ENCODE measurements around the gene LDHB.
A peak's percentile ranks its signal among the peaks of the same experiment; 100 is the strongest.

LDHB gene

DNA sequence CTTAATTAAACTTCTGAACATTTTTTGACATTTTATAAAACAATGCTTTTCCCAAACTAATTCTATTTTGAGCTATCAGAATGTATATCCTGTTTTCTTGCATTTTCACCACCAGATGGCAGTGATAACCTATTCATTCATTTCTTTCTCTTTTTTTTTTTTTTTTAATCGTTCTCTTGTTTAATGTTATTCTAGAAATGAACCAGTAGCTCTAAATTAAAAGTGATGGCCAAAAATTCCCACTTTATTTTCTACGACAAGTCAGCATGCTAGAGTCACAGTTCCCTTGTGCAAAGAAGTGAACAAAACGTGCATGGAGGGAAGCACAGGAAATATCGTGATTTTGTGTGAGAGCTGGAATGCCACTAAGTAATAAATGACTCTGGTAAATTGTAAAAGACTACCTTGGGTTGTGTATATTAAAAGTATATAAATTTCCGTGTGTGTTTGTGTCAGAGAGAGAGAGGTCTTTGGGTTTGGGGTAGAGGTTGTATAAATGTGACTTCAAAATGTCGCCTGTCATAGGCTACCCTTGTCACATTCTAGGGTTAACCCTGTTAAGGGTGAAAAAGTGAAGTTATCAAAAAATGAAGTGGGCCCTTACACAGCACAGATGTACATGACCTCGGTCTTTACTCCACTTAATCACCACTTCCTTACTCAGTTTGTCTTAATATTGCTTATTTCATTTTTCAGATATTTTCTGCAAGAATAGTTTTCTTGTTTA, 40.4 kb upstream of the LDHB start:
- Histone ChIP-seq H3K27ac (ENCODE audit: low read depth, low read length, poor library complexity, severe bottlenecking) (no peak overlapping the region), H3K4me1 (ENCODE audit: insufficient read depth, low read length, severe bottlenecking) (no peaks in the 10 kb centered on the region), H3K79me2 (ENCODE audit: insufficient read depth, low read length) (no peaks in the 10 kb centered on the region), H3F3A (ENCODE audit: insufficient read depth, low read length) (no peaks in the 10 kb centered on the region), H3K27me3 (ENCODE audit: insufficient read depth, low read length) (no peaks in the 10 kb centered on the region), H3K9me3 (ENCODE audit: low read length) (no peaks in the 10 kb centered on the region), H3K36me3 (ENCODE audit: insufficient read depth, low read length) (no peaks in the 10 kb centered on the region), H3K4me3 (ENCODE audit: low read depth, low read length, poor library complexity, severe bottlenecking) (no peak overlapping the region), H3K4me2 (ENCODE audit: low read length) (no peak overlapping the region), H3K9me2 (ENCODE audit: low read depth, low read length) (no peaks in the 10 kb centered on the region), H2AFZ (ENCODE audit: low read length) (no peak overlapping the region), H4K20me1 (ENCODE audit: insufficient read depth, low read length) (no peaks in the 10 kb centered on the region), H3K9ac (ENCODE audit: low read length) (no peak overlapping the region)
- no peak for TF ChIP-seq EZH2 (IDR thresholded peaks at IDR 0.05; ENCODE audit: borderline replicate concordance, low read length)
- TF ChIP-seq, protein P1, sequence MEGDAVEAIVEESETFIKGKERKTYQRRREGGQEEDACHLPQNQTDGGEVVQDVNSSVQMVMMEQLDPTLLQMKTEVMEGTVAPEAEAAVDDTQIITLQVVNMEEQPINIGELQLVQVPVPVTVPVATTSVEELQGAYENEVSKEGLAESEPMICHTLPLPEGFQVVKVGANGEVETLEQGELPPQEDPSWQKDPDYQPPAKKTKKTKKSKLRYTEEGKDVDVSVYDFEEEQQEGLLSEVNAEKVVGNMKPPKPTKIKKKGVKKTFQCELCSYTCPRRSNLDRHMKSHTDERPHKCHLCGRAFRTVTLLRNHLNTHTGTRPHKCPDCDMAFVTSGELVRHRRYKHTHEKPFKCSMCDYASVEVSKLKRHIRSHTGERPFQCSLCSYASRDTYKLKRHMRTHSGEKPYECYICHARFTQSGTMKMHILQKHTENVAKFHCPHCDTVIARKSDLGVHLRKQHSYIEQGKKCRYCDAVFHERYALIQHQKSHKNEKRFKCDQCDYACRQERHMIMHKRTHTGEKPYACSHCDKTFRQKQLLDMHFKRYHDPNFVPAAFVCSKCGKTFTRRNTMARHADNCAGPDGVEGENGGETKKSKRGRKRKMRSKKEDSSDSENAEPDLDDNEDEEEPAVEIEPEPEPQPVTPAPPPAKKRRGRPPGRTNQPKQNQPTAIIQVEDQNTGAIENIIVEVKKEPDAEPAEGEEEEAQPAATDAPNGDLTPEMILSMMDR (IDR thresholded peaks at IDR 0.05; ENCODE audit: low read length): peak; percentile 68

DNA sequence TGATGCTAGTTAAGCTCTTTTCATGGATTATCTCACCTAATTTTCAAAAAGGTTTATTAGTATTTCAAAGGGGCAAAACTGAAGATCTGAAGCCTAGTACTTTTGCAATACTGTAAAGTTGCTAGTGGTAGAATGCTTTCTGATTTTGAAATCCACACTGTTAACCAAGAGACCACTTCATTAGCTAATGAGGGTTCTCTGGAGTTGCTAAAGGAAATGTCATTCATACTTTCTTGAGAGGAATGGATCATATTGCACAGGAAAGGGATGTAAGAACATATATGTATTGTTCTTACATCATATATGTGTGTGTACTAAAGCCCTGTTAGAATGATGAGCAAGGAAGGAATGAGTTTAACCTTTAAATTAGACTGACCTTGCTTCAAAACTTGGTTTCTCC, 39.0 kb upstream of the LDHB start:
- no peak overlapping the region for H3K4me2 ChIP-seq (ENCODE audit: low read length)
- H3K9me2 ChIP-seq (ENCODE audit: low read depth, low read length): no peaks in the 10 kb centered on the region
- no peaks in the 10 kb centered on the region for H3K36me3 ChIP-seq (ENCODE audit: insufficient read depth, low read length)
- no peaks in the 10 kb centered on the region for H4K20me1 ChIP-seq (ENCODE audit: insufficient read depth, low read length)
- H3K9ac ChIP-seq (ENCODE audit: low read length): no peak overlapping the region
- no peaks in the 10 kb centered on the region for H3K4me1 ChIP-seq (ENCODE audit: insufficient read depth, low read length, severe bottlenecking)
- no peak overlapping the region for H3K27ac ChIP-seq (ENCODE audit: low read depth, low read length, poor library complexity, severe bottlenecking)
- no peaks in the 10 kb centered on the region for H3F3A ChIP-seq (ENCODE audit: insufficient read depth, low read length)
- H3K79me2 ChIP-seq (ENCODE audit: insufficient read depth, low read length): no peaks in the 10 kb centered on the region
- TF ChIP-seq EZH2 (IDR thresholded peaks at IDR 0.05; ENCODE audit: borderline replicate concordance, low read length): no peak
- TF ChIP-seq, protein P1 (IDR thresholded peaks at IDR 0.05; ENCODE audit: low read length): no peak
- no peak overlapping the region for H2AFZ ChIP-seq (ENCODE audit: low read length)
- H3K9me3 ChIP-seq (ENCODE audit: low read length): no peaks in the 10 kb centered on the region
- no peak overlapping the region for H3K4me3 ChIP-seq (ENCODE audit: low read depth, low read length, poor library complexity, severe bottlenecking)
- H3K27me3 ChIP-seq (ENCODE audit: insufficient read depth, low read length): no peaks in the 10 kb centered on the region

DNA sequence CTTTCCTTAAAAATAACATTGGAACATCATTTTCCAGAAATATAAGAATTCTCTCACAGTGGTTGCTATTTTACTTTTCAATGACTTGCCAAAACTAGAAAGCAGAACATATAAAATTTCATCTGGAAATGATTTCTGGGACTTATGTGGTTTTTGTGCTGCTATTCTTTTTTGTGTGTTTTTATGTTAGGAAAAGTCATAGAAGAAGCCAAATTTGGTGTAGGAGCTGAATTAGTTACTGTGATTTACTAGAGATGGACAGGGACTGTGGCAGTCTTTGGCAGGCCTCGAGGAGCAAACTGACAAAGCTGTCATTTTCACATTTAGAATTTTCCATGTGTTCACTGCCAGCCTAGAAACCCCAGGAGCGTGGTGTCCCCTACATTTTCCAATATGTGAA, 38.3 kb upstream of the LDHB start:
- H3K9me2 ChIP-seq (ENCODE audit: low read depth, low read length): no peaks in the 10 kb centered on the region
- no peaks in the 10 kb centered on the region for H3K9me3 ChIP-seq (ENCODE audit: low read length)
- H3K4me2 ChIP-seq (ENCODE audit: low read length): no peak overlapping the region
- TF ChIP-seq, protein P1 (IDR thresholded peaks at IDR 0.05; ENCODE audit: low read length): no peak
- TF ChIP-seq EZH2 (IDR thresholded peaks at IDR 0.05; ENCODE audit: borderline replicate concordance, low read length): no peak
- no peaks in the 10 kb centered on the region for H4K20me1 ChIP-seq (ENCODE audit: insufficient read depth, low read length)
- no peaks in the 10 kb centered on the region for H3K4me1 ChIP-seq (ENCODE audit: insufficient read depth, low read length, severe bottlenecking)
- no peak overlapping the region for H3K27ac ChIP-seq (ENCODE audit: low read depth, low read length, poor library complexity, severe bottlenecking)
- H2AFZ ChIP-seq (ENCODE audit: low read length): no peak overlapping the region
- no peak overlapping the region for H3K4me3 ChIP-seq (ENCODE audit: low read depth, low read length, poor library complexity, severe bottlenecking)
- no peak overlapping the region for H3K9ac ChIP-seq (ENCODE audit: low read length)
- H3K79me2 ChIP-seq (ENCODE audit: insufficient read depth, low read length): no peaks in the 10 kb centered on the region
- H3K27me3 ChIP-seq (ENCODE audit: insufficient read depth, low read length): no peaks in the 10 kb centered on the region
- no peaks in the 10 kb centered on the region for H3K36me3 ChIP-seq (ENCODE audit: insufficient read depth, low read length)
- H3F3A ChIP-seq (ENCODE audit: insufficient read depth, low read length): no peaks in the 10 kb centered on the region
